Measurements from ENCODE around the gene GPATCH1.

GRCh38 chr19:33158365-33158764 is 77.4 kb downstream of the GPATCH1 start:
- TF ChIP-seq CTCF (IDR thresholded peaks at IDR 0.05), result no peak
- no peak for TF ChIP-seq POLR2AphosphoS5 (IDR thresholded peaks at IDR 0.05)
